HG03175 (cell line): ENCODE data around the gene PIK3C2G.

Experiments used
- ATAC-seq: cut with Tn5 transposase; IDR thresholded peaks from one replicate; pipeline ENCODE4 v1.9.1; 2021; ENCODE audit warnings: mild to moderate bottlenecking, moderate library complexity; ENCODE audit not compliant: unreplicated experiment

PIK3C2G gene

GRCh38 chr12:18402872-18403611 lies 141.7 kb downstream of the PIK3C2G start:
- no peak for ATAC-seq

- no peak for ATAC-seq
Observed at GRCh38 chr12:18411453-18411852, 150.1 kb downstream of the PIK3C2G start.

GRCh38 chr12:18414671-18415070 lies 153.4 kb downstream of the PIK3C2G start:
- ATAC-seq = no peak

- no peak for ATAC-seq
Observed at GRCh38 chr12:18415227-18415626, 153.9 kb downstream of the PIK3C2G start.

- ATAC-seq = no peak
Observed at GRCh38 chr12:18416412-18416811, 155.1 kb downstream of the PIK3C2G start.

GRCh38 chr12:18419311-18419710 lies 158.0 kb downstream of the PIK3C2G start:
- ATAC-seq = no peak

GRCh38 chr12:18421867-18422266 lies 160.5 kb downstream of the PIK3C2G start:
- no peak for ATAC-seq

GRCh38 chr12:18422871-18423270 lies 161.6 kb downstream of the PIK3C2G start:
- no peak for ATAC-seq

- no peak for ATAC-seq
Observed at GRCh38 chr12:18424857-18425256, 163.5 kb downstream of the PIK3C2G start.

GRCh38 chr12:18427520-18427919 lies 166.2 kb downstream of the PIK3C2G start:
- ATAC-seq = no peak

- ATAC-seq = no peak
Observed at GRCh38 chr12:18428416-18428815, 167.1 kb downstream of the PIK3C2G start.

- no peak for ATAC-seq
Observed at GRCh38 chr12:18429366-18429765, 168.0 kb downstream of the PIK3C2G start.

- no peak for ATAC-seq
Observed at GRCh38 chr12:18430425-18431048, 169.2 kb downstream of the PIK3C2G start.

- no peak for ATAC-seq
Observed at GRCh38 chr12:18431771-18432170, 170.5 kb downstream of the PIK3C2G start.

GRCh38 chr12:18432206-18432605 lies 170.9 kb downstream of the PIK3C2G start:
- no peak for ATAC-seq

GRCh38 chr12:18436170-18436569 lies 174.9 kb downstream of the PIK3C2G start:
- ATAC-seq = no peak

GRCh38 chr12:18439541-18439940 lies 178.2 kb downstream of the PIK3C2G start:
- no peak for ATAC-seq

GRCh38 chr12:18443768-18444437 lies 182.6 kb downstream of the PIK3C2G start:
- no peak for ATAC-seq

- ATAC-seq = no peak
Observed at GRCh38 chr12:18446061-18446644, 184.8 kb downstream of the PIK3C2G start.

GRCh38 chr12:18454330-18454729 lies 193.0 kb downstream of the PIK3C2G start:
- ATAC-seq = no peak

GRCh38 chr12:18456344-18456743 lies 195.0 kb downstream of the PIK3C2G start:
- no peak for ATAC-seq

- ATAC-seq = no peak
Observed at GRCh38 chr12:18457362-18457761, 196.0 kb downstream of the PIK3C2G start.
